GM23338 (cell line): ENCODE measurements around the gene RAB40A. TPM values are rescaled to one million over a fixed set of nuclear protein-coding genes. Genes with fewer than 3 reads are reported as not detected.

Source experiments
- ATAC-seq: fragments of 200-7000 bp; cut with Tn5 transposase; 3 replicates; pipeline ENCODE4 v1.9.1; 2020
- DNase-seq: peaks from one replicate; pipeline ENCODE4 v3.0.0-alpha.2; 2015; ENCODE audit warnings: low spot score
- H2AFZ ChIP-seq: fragments of 200-600 bp; sonication (generic); 2 replicates; pipeline ENCODE4 v1.8.0; 2016; ENCODE audit warnings: antibody characterized with exemption, mild to moderate bottlenecking, moderate library complexity
- H3F3A ChIP-seq: fragments of 200-600 bp; sonication (generic); replicated peaks from 2 replicates; pipeline ENCODE4 v1.8.0; 2017; ENCODE audit warnings: antibody characterized with exemption, mixed run types, low read depth
- H3K27ac ChIP-seq: fragments of 200-600 bp; sonication (generic); 2 replicates; pipeline ENCODE4 v1.6.1; 2016; ENCODE audit warnings: low read depth
- H3K27me3 ChIP-seq: fragments of 200-600 bp; sonication (generic); 2 replicates; pipeline ENCODE4 v1.8.0; 2016; ENCODE audit warnings: mild to moderate bottlenecking, mixed run types, moderate library complexity; ENCODE audit not compliant: insufficient read depth
- H3K36me3 ChIP-seq: fragments of 200-600 bp; sonication (generic); 2 replicates; pipeline ENCODE4 v1.8.0; 2016; ENCODE audit warnings: mild to moderate bottlenecking; ENCODE audit not compliant: insufficient read depth
- H3K4me1 ChIP-seq: fragments of 200-600 bp; sonication (generic); 2 replicates; pipeline ENCODE4 v1.8.0; 2016; ENCODE audit warnings: mild to moderate bottlenecking, moderate library complexity; ENCODE audit not compliant: insufficient read depth
- H3K4me2 ChIP-seq: fragments of 200-600 bp; sonication (generic); 2 replicates; pipeline ENCODE4 v1.7.1; 2017; ENCODE audit warnings: mixed run types
- H3K4me3 ChIP-seq: fragments of 200-600 bp; sonication (generic); 2 replicates; pipeline ENCODE4 v1.6.1; 2016; ENCODE audit warnings: mixed run types
- H3K79me2 ChIP-seq: fragments of 200-600 bp; sonication (generic); replicated peaks from 2 replicates; pipeline ENCODE4 v1.8.0; 2017; ENCODE audit warnings: mild to moderate bottlenecking; ENCODE audit not compliant: insufficient read depth
- H3K9me2 ChIP-seq: fragments of 200-600 bp; sonication (generic); 2 replicates; pipeline ENCODE4 v1.8.0; 2017; ENCODE audit not compliant: insufficient read depth
- H4K20me1 ChIP-seq: fragments of 200-600 bp; sonication (generic); replicated peaks from 2 replicates; pipeline ENCODE4 v1.8.0; 2017; ENCODE audit warnings: mild to moderate bottlenecking; ENCODE audit not compliant: insufficient read depth
- H3K27ac Mint-ChIP-seq: 2 replicates; pipeline ENCODE4 v1.8.0; 2020; ENCODE audit warnings: inconsistent platforms, mild to moderate bottlenecking, moderate library complexity, mixed read lengths
- H3K27me3 Mint-ChIP-seq: 3 replicates; pipeline ENCODE4 v1.8.0; 2022; ENCODE audit warnings: low read depth, mild to moderate bottlenecking, moderate library complexity, mixed read lengths, inconsistent platforms; ENCODE audit not compliant: insufficient read depth, poor library complexity
- H3K36me3 Mint-ChIP-seq: 3 replicates; pipeline ENCODE4 v1.8.0; 2021; ENCODE audit warnings: low read depth, mild to moderate bottlenecking, inconsistent platforms, moderate library complexity, mixed read lengths
- H3K4me1 Mint-ChIP-seq: 3 replicates; pipeline ENCODE4 v1.8.0; 2020; ENCODE audit warnings: mild to moderate bottlenecking, inconsistent platforms, mixed read lengths
- H3K4me3 Mint-ChIP-seq: 3 replicates; pipeline ENCODE4 v1.8.0; 2021; ENCODE audit warnings: moderate library complexity, mild to moderate bottlenecking, inconsistent platforms, mixed read lengths
- H3K9me3 Mint-ChIP-seq: 3 replicates; pipeline ENCODE4 v1.8.0; 2020; ENCODE audit warnings: moderate library complexity, mild to moderate bottlenecking, inconsistent platforms, mixed read lengths
- CREB1 ChIP-seq: fragments of 250-450 bp; sonication (Bioruptor Pico); IDR thresholded peaks from 2 replicates; pipeline ENCODE4 v1.5.0; 2020; ENCODE audit warnings: low read depth, mild to moderate bottlenecking, moderate library complexity
- JUNB ChIP-seq: IDR thresholded peaks from one replicate; pipeline ENCODE4 v1.6.1; 2016; ENCODE audit warnings: antibody characterized with exemption; ENCODE audit not compliant: unreplicated experiment
- NANOG ChIP-seq: IDR thresholded peaks from 2 replicates; pipeline ENCODE4 v1.6.1; 2016; ENCODE audit warnings: antibody characterized with exemption, borderline replicate concordance
- STAT1 ChIP-seq: IDR thresholded peaks from one replicate; pipeline ENCODE4 v1.6.1; 2016; ENCODE audit warnings: antibody characterized with exemption; ENCODE audit not compliant: unreplicated experiment
- polyA plus RNA-seq: library from polyadenylated mRNA; unstranded; fragments of >200 nt; fragmentation: Nextera tagmentation; extraction: Ambion mirVana; gene quantifications from 2 replicates; pipeline ENCODE4 v1.2.1, GENCODE V29; 2016
- total RNA-seq: library from RNA; depleted of rRNA; stranded (reverse); fragments of >200 nt; shearing (Covaris generic); gene quantifications from 2 replicates; pipeline ENCODE4 v1.2.3, GENCODE V29; 2014
- TF ChIP-seq, protein P1 (sequence below): fragments of 250-450 bp; sonication (Bioruptor Pico); IDR thresholded peaks from 2 replicates; pipeline ENCODE4 v1.5.0; 2020; ENCODE audit warnings: mild to moderate bottlenecking, moderate library complexity
- TF ChIP-seq, protein P2 (sequence below), 2 experiments: fragments of 200-600 bp in 1 of 2; sonication (generic) in 1 of 2; conservative IDR thresholded peaks; 2 replicates each; pipeline versions ENCODE4 v1.5.1 to v1.6.1; 2016 to 2017; ENCODE audit warnings: antibody characterized with exemption in 2 of 2, low read depth in 2 of 2, mild to moderate bottlenecking in 2 of 2, moderate library complexity in 1 of 2

The RAB40A gene
- total and polyA plus RNA-seq, 2 experiments from 2014 or later = 2.0 TPM; not detected in 1

DNA sequence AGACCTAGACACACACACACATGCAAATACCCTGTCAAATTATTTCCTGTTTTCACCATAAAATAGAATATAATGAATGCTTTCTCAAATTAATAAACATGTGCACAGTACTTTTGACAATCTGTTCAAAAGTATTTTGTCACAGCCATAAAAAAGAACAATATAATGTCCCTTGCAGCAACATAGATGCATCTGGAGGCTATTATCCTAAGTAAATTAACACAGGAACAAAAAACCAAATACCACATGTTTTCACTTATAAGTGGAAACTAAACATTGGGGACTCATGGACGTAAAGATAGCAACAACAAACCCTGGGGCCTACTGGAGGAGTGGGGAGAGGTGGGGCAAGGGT, 15.5 kb downstream of the RAB40A start (continued):
- TF ChIP-seq, protein P1, sequence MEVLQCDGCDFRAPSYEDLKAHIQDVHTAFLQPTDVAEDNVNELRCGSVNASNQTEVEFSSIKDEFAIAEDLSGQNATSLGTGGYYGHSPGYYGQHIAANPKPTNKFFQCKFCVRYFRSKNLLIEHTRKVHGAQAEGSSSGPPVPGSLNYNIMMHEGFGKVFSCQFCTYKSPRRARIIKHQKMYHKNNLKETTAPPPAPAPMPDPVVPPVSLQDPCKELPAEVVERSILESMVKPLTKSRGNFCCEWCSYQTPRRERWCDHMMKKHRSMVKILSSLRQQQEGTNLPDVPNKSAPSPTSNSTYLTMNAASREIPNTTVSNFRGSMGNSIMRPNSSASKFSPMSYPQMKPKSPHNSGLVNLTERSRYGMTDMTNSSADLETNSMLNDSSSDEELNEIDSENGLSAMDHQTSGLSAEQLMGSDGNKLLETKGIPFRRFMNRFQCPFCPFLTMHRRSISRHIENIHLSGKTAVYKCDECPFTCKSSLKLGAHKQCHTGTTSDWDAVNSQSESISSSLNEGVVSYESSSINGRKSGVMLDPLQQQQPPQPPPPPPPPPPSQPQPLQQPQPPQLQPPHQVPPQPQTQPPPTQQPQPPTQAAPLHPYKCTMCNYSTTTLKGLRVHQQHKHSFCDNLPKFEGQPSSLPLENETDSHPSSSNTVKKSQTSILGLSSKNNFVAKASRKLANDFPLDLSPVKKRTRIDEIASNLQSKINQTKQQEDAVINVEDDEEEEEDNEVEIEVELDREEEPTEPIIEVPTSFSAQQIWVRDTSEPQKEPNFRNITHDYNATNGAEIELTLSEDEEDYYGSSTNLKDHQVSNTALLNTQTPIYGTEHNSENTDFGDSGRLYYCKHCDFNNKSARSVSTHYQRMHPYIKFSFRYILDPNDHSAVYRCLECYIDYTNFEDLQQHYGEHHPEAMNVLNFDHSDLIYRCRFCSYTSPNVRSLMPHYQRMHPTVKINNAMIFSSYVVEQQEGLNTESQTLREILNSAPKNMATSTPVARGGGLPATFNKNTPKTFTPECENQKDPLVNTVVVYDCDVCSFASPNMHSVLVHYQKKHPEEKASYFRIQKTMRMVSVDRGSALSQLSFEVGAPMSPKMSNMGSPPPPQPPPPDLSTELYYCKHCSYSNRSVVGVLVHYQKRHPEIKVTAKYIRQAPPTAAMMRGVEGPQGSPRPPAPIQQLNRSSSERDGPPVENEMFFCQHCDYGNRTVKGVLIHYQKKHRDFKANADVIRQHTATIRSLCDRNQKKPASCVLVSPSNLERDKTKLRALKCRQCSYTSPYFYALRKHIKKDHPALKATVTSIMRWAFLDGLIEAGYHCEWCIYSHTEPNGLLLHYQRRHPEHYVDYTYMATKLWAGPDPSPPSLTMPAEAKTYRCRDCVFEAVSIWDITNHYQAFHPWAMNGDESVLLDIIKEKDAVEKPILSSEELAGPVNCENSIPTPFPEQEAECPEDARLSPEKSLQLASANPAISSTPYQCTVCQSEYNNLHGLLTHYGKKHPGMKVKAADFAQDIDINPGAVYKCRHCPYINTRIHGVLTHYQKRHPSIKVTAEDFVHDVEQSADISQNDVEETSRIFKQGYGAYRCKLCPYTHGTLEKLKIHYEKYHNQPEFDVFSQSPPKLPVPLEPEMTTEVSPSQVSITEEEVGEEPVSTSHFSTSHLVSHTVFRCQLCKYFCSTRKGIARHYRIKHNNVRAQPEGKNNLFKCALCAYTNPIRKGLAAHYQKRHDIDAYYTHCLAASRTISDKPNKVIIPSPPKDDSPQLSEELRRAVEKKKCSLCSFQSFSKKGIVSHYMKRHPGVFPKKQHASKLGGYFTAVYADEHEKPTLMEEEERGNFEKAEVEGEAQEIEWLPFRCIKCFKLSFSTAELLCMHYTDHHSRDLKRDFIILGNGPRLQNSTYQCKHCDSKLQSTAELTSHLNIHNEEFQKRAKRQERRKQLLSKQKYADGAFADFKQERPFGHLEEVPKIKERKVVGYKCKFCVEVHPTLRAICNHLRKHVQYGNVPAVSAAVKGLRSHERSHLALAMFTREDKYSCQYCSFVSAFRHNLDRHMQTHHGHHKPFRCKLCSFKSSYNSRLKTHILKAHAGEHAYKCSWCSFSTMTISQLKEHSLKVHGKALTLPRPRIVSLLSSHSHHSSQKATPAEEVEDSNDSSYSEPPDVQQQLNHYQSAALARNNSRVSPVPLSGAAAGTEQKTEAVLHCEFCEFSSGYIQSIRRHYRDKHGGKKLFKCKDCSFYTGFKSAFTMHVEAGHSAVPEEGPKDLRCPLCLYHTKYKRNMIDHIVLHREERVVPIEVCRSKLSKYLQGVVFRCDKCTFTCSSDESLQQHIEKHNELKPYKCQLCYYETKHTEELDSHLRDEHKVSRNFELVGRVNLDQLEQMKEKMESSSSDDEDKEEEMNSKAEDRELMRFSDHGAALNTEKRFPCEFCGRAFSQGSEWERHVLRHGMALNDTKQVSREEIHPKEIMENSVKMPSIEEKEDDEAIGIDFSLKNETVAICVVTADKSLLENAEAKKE (CRISPR knock-in tag) = no peak
- no peak for TF ChIP-seq NANOG

DNA sequence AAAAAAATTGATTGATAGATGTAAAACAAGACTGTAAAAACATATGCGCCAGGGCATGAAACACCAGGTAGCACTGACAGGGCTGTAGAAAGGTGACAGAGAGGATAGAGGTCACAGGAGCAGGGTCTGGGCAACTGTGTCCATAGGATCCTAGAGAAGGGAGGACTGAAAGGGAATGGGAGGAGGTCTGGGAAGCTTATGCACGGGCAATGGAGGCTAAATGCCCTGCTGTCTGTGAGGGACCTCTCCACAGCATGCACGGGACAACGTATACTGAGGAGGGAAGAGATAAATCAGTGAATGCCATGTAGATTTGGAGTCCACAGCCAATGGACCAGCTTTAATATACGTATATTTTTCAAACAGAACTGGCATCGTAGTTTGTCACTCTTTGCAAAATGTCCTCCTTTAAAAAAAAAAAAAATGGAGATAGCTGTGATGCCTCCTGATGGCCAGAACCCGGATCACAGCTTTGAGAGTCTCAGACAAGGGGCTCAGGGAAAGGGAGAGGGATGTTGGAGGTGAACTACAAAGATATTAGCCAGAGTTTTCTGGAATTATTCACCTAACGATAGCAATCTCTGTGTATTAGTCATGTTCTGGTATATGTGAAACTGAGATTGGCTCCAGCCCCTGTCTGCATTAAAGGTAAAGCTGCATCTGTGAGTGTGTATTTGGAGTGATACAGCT, 16.0 kb downstream of the RAB40A start:
- no peaks in the 10 kb centered on the region for H3K4me1 Mint-ChIP-seq
- H3K4me3 ChIP-seq = no peak overlapping the region
- DNase-seq = peak; percentile 28
- TF ChIP-seq, protein P2, sequence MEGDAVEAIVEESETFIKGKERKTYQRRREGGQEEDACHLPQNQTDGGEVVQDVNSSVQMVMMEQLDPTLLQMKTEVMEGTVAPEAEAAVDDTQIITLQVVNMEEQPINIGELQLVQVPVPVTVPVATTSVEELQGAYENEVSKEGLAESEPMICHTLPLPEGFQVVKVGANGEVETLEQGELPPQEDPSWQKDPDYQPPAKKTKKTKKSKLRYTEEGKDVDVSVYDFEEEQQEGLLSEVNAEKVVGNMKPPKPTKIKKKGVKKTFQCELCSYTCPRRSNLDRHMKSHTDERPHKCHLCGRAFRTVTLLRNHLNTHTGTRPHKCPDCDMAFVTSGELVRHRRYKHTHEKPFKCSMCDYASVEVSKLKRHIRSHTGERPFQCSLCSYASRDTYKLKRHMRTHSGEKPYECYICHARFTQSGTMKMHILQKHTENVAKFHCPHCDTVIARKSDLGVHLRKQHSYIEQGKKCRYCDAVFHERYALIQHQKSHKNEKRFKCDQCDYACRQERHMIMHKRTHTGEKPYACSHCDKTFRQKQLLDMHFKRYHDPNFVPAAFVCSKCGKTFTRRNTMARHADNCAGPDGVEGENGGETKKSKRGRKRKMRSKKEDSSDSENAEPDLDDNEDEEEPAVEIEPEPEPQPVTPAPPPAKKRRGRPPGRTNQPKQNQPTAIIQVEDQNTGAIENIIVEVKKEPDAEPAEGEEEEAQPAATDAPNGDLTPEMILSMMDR (conservative IDR thresholded peaks at IDR 0.05; ENCODE audit: low read depth in 2 of 2) = peak in 1 of 2 experiments; percentile 17; a peak in 3 of 4 replicates
- no peak for TF ChIP-seq CREB1 (CRISPR knock-in tag)
- TF ChIP-seq STAT1 = no peak
- no peak for TF ChIP-seq JUNB
- no peaks in the 10 kb centered on the region for H3K4me1 ChIP-seq
- H3F3A ChIP-seq = no peaks in the 10 kb centered on the region
- no peak overlapping the region for H2AFZ ChIP-seq
- no peaks in the 10 kb centered on the region for H4K20me1 ChIP-seq
- peak; percentile 60 for ATAC-seq
- H3K4me2 ChIP-seq = no peak overlapping the region
- H3K36me3 Mint-ChIP-seq = no peaks in the 10 kb centered on the region
- H3K27ac Mint-ChIP-seq = no peak overlapping the region
- no peaks in the 10 kb centered on the region for H3K79me2 ChIP-seq
- no peaks in the 10 kb centered on the region for H3K27me3 ChIP-seq
- H3K36me3 ChIP-seq = no peaks in the 10 kb centered on the region
- H3K27me3 Mint-ChIP-seq = no peaks in the 10 kb centered on the region
- no peak overlapping the region for H3K27ac ChIP-seq
- no peaks in the 10 kb centered on the region for H3K9me3 Mint-ChIP-seq
- no peaks in the 10 kb centered on the region for H3K9me2 ChIP-seq
- peak overlapping the region; percentile 49; the same call in 1 of the 3 replicates for H3K4me3 Mint-ChIP-seq
